H1 (cell line): ENCODE measurements around the gene LIMA1. TPM values are rescaled to one million over a fixed set of nuclear protein-coding genes. Genes with fewer than 3 reads are reported as not detected.

ENCODE experiments used
- SRF ChIP-seq: IDR thresholded peaks from 2 replicates; pipeline ENCODE4 v1.6.1; 2011; ENCODE audit warnings: mild to moderate bottlenecking, low read depth, low read length, moderate library complexity
- TEAD4 ChIP-seq: IDR thresholded peaks from 2 replicates; pipeline ENCODE4 v1.6.1; 2012; ENCODE audit warnings: low read depth, low read length, inconsistent platforms, mixed read lengths
- polyA plus RNA-seq, 7 experiments: library from polyadenylated mRNA; depleted of rRNA in 3 of 7; stranded (reverse) in 5 of 7; unstranded in 2 of 7; fragments of >200 nt in 5 of 7; fragments of 200-250 nt in 2 of 7; gene quantifications; 1 replicate in 5 of 7; 2 replicates in 1 of 7; 4 replicates in 1 of 7; pipeline versions ENCODE4 v1.2.1 to v1.2.3, GENCODE V29; 2011 to 2013; ENCODE audit warnings: missing spikeins in 2 of 7, mixed read lengths in 2 of 7
- total RNA-seq: library from RNA; stranded (reverse); fragmentation: NEBNext Ultra II Directional; extraction: Animal tissue kit (Norgen Biotek cat#: 25700); gene quantifications from 2 replicates; pipeline ENCODE4 v1.2.1, GENCODE V29; 2021
- TF ChIP-seq, protein P1 (sequence below): fragments of 300-600 bp; sonication (generic); IDR thresholded peaks from 2 replicates; pipeline ENCODE4 v1.7.1; 2012; ENCODE audit warnings: low read length, moderate library complexity, mild to moderate bottlenecking, inconsistent platforms; ENCODE audit not compliant: insufficient replicate concordance

The LIMA1 gene
- total and polyA plus RNA-seq, 2 of the 8 experiments (the other 6 are each of a cell fraction or from before 2014, with no cell fraction given) = 12.7 to 47.6 TPM

GRCh38 chr12:50271724-50272247, 11.5 kb downstream of the LIMA1 start (continued):
- TF ChIP-seq, protein P1, sequence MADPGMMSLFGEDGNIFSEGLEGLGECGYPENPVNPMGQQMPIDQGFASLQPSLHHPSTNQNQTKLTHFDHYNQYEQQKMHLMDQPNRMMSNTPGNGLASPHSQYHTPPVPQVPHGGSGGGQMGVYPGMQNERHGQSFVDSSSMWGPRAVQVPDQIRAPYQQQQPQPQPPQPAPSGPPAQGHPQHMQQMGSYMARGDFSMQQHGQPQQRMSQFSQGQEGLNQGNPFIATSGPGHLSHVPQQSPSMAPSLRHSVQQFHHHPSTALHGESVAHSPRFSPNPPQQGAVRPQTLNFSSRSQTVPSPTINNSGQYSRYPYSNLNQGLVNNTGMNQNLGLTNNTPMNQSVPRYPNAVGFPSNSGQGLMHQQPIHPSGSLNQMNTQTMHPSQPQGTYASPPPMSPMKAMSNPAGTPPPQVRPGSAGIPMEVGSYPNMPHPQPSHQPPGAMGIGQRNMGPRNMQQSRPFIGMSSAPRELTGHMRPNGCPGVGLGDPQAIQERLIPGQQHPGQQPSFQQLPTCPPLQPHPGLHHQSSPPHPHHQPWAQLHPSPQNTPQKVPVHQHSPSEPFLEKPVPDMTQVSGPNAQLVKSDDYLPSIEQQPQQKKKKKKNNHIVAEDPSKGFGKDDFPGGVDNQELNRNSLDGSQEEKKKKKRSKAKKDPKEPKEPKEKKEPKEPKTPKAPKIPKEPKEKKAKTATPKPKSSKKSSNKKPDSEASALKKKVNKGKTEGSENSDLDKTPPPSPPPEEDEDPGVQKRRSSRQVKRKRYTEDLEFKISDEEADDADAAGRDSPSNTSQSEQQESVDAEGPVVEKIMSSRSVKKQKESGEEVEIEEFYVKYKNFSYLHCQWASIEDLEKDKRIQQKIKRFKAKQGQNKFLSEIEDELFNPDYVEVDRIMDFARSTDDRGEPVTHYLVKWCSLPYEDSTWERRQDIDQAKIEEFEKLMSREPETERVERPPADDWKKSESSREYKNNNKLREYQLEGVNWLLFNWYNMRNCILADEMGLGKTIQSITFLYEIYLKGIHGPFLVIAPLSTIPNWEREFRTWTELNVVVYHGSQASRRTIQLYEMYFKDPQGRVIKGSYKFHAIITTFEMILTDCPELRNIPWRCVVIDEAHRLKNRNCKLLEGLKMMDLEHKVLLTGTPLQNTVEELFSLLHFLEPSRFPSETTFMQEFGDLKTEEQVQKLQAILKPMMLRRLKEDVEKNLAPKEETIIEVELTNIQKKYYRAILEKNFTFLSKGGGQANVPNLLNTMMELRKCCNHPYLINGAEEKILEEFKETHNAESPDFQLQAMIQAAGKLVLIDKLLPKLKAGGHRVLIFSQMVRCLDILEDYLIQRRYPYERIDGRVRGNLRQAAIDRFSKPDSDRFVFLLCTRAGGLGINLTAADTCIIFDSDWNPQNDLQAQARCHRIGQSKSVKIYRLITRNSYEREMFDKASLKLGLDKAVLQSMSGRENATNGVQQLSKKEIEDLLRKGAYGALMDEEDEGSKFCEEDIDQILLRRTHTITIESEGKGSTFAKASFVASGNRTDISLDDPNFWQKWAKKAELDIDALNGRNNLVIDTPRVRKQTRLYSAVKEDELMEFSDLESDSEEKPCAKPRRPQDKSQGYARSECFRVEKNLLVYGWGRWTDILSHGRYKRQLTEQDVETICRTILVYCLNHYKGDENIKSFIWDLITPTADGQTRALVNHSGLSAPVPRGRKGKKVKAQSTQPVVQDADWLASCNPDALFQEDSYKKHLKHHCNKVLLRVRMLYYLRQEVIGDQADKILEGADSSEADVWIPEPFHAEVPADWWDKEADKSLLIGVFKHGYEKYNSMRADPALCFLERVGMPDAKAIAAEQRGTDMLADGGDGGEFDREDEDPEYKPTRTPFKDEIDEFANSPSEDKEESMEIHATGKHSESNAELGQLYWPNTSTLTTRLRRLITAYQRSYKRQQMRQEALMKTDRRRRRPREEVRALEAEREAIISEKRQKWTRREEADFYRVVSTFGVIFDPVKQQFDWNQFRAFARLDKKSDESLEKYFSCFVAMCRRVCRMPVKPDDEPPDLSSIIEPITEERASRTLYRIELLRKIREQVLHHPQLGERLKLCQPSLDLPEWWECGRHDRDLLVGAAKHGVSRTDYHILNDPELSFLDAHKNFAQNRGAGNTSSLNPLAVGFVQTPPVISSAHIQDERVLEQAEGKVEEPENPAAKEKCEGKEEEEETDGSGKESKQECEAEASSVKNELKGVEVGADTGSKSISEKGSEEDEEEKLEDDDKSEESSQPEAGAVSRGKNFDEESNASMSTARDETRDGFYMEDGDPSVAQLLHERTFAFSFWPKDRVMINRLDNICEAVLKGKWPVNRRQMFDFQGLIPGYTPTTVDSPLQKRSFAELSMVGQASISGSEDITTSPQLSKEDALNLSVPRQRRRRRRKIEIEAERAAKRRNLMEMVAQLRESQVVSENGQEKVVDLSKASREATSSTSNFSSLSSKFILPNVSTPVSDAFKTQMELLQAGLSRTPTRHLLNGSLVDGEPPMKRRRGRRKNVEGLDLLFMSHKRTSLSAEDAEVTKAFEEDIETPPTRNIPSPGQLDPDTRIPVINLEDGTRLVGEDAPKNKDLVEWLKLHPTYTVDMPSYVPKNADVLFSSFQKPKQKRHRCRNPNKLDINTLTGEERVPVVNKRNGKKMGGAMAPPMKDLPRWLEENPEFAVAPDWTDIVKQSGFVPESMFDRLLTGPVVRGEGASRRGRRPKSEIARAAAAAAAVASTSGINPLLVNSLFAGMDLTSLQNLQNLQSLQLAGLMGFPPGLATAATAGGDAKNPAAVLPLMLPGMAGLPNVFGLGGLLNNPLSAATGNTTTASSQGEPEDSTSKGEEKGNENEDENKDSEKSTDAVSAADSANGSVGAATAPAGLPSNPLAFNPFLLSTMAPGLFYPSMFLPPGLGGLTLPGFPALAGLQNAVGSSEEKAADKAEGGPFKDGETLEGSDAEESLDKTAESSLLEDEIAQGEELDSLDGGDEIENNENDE = no peak
- TF ChIP-seq SRF (no peak), TEAD4 (no peak)
- TF ChIP-seq, all 59 proteins: peak for 0
